GM12873 (cell line): ENCODE results near the gene PDCD1.
A peak's percentile ranks its signal among the peaks of the same experiment; 100 is the strongest.

ENCODE experiments used
- TF ChIP-seq, protein P1 (sequence below): IDR thresholded peaks from 2 replicates; pipeline ENCODE4 v1.5.1; 2012; ENCODE audit warnings: low read depth, mild to moderate bottlenecking, moderate library complexity, low read length, control low read depth; ENCODE audit not compliant: insufficient read depth; ENCODE audit errors: missing control alignments

PDCD1 gene

DNA sequence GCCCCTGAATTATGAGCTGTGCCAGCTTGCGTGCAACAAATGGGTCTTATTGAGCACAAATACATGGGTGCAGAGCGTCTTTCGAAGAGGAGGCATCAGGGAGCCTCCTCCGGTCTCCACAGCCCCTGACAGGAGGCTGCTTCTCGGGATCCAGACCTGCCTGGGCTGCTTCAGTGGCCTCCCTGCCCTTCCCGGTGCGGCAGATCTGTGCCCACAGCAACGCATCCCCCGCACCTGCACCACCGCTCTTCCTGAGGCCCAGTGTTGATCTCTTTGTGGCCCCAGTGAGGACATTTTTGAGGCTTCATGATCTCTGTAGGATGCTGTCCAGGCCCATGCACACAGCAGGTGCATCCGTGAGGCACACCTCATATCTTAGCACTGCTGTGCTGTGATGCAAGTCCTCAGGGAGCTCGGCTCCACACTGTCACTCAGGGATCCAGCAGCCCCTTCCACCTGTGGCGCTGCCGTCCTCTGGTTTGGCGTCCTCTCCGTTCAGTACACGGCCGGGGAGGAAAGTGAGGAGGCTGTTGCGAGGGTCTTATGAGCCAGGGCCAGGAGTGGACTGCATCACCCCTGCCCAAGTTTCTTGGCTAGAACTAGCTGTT, 28.2 kb upstream of the PDCD1 start:
- TF ChIP-seq, protein P1, sequence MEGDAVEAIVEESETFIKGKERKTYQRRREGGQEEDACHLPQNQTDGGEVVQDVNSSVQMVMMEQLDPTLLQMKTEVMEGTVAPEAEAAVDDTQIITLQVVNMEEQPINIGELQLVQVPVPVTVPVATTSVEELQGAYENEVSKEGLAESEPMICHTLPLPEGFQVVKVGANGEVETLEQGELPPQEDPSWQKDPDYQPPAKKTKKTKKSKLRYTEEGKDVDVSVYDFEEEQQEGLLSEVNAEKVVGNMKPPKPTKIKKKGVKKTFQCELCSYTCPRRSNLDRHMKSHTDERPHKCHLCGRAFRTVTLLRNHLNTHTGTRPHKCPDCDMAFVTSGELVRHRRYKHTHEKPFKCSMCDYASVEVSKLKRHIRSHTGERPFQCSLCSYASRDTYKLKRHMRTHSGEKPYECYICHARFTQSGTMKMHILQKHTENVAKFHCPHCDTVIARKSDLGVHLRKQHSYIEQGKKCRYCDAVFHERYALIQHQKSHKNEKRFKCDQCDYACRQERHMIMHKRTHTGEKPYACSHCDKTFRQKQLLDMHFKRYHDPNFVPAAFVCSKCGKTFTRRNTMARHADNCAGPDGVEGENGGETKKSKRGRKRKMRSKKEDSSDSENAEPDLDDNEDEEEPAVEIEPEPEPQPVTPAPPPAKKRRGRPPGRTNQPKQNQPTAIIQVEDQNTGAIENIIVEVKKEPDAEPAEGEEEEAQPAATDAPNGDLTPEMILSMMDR: no peak

DNA sequence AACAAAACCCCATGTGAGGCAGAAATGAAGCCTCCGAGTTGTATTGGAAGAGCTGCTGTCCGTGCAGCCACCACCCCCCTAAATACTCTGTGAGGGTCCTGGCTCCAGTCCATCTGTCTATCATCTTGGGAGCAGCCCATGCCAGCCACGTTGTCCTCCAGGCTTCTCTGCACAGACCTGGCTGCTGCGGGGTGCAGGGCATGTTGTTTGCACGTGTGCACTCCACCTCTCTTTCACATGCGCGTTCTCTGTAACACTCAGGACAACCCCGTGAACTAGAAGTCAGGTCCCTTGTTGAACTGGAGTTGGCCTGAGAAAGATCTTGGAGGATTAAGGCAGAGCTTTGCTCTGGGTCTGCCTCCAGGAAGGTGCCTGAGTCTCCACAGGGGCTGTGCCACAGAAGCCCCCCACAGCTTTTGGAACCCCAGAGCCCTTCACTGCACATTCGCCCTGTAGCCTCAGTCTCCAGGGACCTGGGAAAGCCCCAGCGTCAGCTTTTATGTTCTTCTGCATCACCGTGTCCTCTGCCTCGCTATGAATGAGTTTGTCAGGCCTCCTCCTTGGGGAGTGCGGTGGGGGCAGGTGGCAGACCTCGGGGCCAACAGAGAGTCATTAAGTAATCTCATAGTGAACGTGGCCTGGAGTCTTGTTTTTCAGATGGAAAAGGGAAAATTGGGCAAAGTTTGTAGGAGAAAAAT, 27.4 kb upstream of the PDCD1 start:
- TF ChIP-seq, protein P1: no peak

DNA sequence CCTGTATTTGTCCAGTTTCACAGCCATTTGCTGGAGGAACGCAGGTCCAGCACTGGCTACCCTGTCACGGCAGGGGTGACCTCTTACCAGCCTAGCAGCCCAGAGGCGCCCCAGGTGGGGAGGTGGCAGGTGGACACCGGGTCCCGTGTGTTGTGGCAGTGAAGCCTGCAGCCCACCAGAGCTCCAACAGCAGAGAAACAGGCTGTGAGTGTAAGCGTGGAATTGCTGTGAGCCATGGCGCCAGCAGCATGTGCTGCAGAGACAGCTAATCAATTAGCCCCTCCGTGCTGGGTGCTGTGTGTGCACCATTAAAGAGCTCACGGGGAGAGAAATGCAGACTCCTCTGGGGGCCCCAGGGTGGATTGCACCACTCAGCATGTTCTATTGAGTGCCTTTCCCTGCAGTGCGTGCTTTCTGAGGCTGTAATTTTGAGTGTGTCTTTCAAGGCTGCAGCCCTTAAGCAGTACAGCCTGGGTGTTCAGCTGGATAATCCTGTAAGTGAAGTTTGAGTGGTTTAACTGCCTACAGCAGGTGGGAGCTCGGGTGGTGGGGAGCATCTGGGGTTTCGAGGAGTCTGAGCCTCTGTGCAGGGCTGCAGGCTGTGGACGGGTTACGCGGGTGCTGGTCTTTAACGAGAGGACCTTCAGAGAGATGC, 26.7 kb upstream of the PDCD1 start:
- TF ChIP-seq, protein P1: no peak

DNA sequence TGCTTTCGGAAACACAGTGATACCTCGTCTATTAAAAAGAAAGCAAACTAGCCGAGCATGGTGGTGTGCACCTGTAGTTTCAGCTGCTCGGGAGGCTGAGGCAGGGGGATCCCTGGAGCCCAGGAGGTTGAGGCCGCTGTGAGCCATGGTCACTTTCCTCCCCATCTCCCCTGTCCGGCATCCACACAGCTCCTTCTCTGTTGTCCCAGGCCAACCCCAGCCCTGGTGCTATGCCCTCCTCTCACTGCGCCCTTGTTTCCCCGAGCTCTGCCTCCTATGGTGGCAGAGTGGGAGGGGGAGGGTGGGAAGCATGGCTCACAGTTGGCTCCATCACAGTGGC, 26.2 kb upstream of the PDCD1 start:
- TF ChIP-seq, protein P1: no peak

DNA sequence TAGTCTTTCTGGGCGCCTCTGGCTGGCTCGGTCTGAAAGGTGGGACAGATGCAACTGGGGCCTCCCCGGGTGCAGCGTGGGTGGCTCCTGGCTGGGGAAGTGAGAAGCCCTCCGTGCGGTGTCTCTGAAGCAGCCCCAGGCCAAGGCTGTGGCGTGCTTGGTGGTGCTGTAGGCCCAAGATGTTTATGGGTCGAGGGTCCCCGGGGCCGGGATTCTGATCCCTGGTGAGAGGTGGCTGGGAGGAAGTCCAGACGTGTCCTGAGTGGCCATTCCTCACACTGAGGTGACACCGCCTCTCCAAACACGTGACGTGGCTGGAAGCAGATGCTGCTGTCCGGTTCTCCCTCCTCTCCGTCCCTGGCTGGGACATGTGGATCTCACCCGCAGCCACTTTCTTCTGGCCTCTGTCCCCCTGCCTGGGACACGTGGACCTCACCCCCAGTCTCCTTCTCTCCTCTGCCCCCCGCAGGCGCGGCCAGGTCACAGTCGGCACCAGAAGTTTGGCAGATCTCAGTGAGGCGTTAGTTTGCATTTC, 23.5 kb upstream of the PDCD1 start:
- TF ChIP-seq, protein P1: peak; percentile 47

DNA sequence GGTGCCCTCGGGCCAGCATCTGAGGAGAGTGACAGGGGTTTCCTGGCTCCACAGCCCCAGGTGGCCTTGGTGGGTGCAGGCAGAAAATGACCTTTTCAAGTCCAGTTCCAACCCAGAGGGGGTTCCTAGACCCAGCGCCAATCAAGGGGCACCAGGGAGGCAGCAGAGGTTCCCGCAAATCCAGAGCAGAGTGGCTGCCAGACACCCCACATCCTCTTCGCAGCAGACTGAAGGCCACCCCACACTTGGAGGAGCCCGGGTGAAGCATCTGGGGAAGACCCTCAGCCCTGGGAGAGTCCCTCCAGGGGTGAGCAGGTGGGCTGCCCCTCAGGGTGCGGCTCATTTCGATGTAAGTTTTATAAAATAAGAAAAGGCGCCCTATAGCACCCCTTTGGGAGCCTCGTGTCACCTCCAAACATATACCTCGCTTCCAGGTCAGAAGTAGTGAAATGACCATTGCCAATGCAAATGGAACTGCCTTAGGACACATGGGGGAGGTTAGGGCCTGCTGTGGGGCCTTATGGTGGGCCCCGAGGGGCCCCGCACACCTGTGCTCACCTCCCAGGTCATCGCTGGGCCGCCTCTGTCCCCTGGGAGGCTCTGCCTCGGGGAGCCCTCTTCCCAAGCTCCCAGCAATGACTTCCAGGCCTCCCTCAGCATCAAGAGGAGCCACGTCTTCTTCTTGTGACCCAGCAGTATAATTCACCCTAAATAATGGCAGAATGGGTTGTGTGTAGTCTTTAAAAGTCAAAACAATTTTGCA, 21.8 kb upstream of the PDCD1 start:
- TF ChIP-seq, protein P1: no peak

DNA sequence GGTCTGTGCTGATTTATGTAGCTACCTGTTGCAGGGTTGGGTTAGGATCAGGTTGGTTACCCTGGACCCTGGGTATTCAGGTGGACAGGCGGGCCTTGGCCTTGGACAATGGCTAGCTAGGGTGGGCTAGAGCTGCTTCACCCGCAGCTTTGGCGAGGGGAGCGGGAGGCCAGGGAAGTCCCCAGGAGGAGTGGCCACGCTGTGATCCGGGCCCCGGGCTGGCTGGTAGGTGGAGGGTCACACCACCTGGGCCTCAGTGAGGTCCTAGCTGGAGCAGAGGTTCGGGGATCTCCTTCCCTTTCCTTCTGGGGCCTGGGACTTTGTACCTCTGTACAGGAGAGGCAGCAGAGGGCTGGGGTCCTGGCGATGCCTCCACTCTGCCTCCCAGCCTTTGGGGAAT, 20.6 kb upstream of the PDCD1 start:
- TF ChIP-seq, protein P1: no peak
